Esophagus muscularis mucosa (tissue), 4 donors: ENCODE measurements around the gene SPATA25. TPM values are rescaled to one million over a fixed set of nuclear protein-coding genes. Genes with fewer than 3 reads are reported as not detected.
"Not testable (repeated sequence)": the region's sequence is repeated elsewhere in the genome, so short reads cannot be mapped to it uniquely, and the experiment has no call there.

Experiments
- DNase-seq: peaks from one replicate; pipeline ENCODE4 v3.0.0-alpha.2; 2017; ENCODE audit errors: extremely low spot score
- H3K27ac ChIP-seq, 4 donors: fragments of 200-600 bp; sonication (generic); replicated peaks in 1 of 4; 1 replicate in 3 of 4; 2 replicates in 1 of 4; pipeline ENCODE4 v1.5.1; 2016 to 2019; ENCODE audit warnings: mild to moderate bottlenecking in 1 of 4
- H3K27me3 ChIP-seq, 4 donors: fragments of 200-600 bp; sonication (generic); one replicate each; pipeline versions ENCODE4 v1.5.1 to v1.6.0; 2016 to 2019
- H3K36me3 ChIP-seq, 4 donors: fragments of 200-600 bp; sonication (generic); one replicate each; pipeline ENCODE4 v1.5.1; 2016 to 2019
- H3K4me1 ChIP-seq, 4 donors: fragments of 200-600 bp; sonication (generic); one replicate each; pipeline ENCODE4 v1.5.1; 2016 to 2019
- H3K4me3 ChIP-seq, 4 donors: fragments of 200-600 bp; sonication (generic); 1 replicate in 2 of 4; 2 replicates in 2 of 4; pipeline ENCODE4 v1.5.1; 2016 to 2019; ENCODE audit warnings: mild to moderate bottlenecking in 4 of 4, moderate library complexity in 1 of 4
- H3K9me3 ChIP-seq, 4 donors: fragments of 200-600 bp; sonication (generic); 1 replicate in 3 of 4; 2 replicates in 1 of 4; pipeline ENCODE4 v1.5.1; 2016 to 2019
- CTCF ChIP-seq, 3 experiments: fragments of 200-600 bp in 2 of 3; fragments of 450-650 bp in 1 of 3; sonication (generic) in 2 of 3; IDR thresholded peaks; one replicate each; pipeline ENCODE4 v1.5.1; 2017 to 2019; ENCODE audit warnings: antibody characterized with exemption in 3 of 3, mild to moderate bottlenecking in 2 of 3, moderate library complexity in 1 of 3
- EP300 ChIP-seq: sonication (generic); formaldehyde crosslinking; IDR thresholded peaks from one replicate; pipeline ENCODE4 v1.6.1; 2017; ENCODE audit warnings: antibody characterized with exemption
- POLR2A ChIP-seq: fragments of 450-650 bp; IDR thresholded peaks from one replicate; pipeline ENCODE4 v1.6.1; 2017; ENCODE audit warnings: antibody characterized with exemption, moderate library complexity, mild to moderate bottlenecking, low read depth
- POLR2AphosphoS5 ChIP-seq, 2 donors: sonication (generic); formaldehyde crosslinking; IDR thresholded peaks; one replicate each; pipeline ENCODE4 v1.6.1; 2017; ENCODE audit warnings: antibody characterized with exemption in 2 of 2
- WGBS: methylation state at CpG from one replicate; pipeline ENCODE4 v1.1.5; 2018; 5-methylcytosine and 5-hydroxymethylcytosine counted together
- intact Hi-C: fragments of 100-400 bp; cut with DNase I; formaldehyde crosslinking; loops from one replicate; pipeline ENCODE4 v1.15.1; 2023
- total RNA-seq, 4 donors: library from RNA; depleted of rRNA; stranded (reverse); fragments of >200 nt; gene quantifications; one replicate each; pipeline versions ENCODE4 v1.1.0 to v1.2.1, GENCODE V29; 2016

The SPATA25 gene
- total RNA-seq, 4 donors from 2014 or later: 1.7 to 4.6 (median 3.0) TPM

DNA sequence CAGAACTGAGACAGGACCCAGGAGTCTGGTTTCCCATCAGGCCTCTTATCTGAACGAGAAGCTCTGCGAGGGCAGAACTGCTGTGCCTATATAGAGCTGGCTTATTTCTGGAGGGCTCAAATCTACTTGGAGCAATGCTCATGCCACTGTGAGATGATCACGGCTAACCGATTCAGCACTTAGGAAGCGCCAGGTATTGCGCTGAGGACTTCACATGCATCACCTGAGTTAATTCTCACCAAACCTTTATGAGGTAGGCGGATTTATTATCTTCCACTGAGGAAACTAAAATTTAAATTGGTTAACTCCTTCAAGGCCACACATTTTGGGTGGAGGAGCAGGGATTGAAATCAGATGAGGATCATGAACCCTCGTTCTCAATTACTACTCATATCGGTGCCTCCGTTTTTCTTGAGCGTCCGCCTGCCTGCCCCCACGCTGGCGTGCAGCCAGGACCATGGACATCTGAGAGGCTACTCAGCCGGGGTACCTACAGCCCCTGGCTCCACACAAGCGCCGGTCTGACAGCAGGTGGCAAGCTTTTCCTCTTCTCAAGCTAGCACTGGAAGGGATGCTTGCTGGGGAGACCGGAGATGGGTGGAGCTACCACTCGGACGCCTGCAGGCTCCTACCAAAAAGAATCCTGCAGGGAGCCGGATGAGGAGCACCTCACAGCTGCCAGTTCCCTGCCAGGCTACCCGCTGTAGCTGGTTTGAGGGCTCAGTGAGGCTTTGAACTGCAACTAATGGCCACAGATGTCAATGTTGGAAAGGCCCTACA, 46.0 kb upstream of the SPATA25 start:
- Histone ChIP-seq H3K36me3 (peaks cover 13 to 20% (median 16%) of the 10 kb centered on the region in 4 donors), H3K9me3 (no peaks in the 10 kb centered on the region), H3K4me3 (peak overlapping the region; percentile 92 to 100 (median 100)), H3K27me3 (no peaks in the 10 kb centered on the region), H3K27ac (peak overlapping the region; percentile 100), H3K4me1 (peaks cover 20 to 41% (median 30%) of the 10 kb centered on the region in 4 donors)
- DNase-seq: no peak
- TF ChIP-seq POLR2A: no peak
- TF ChIP-seq CTCF (IDR thresholded peaks at IDR 0.05): peak; percentile 14 to 32 (median 24)
- TF ChIP-seq EP300: no peak
- peak in 1 of 2 donors; percentile 13 for TF ChIP-seq POLR2AphosphoS5 (IDR thresholded peaks at IDR 0.05)
- 21% methylated on average over 18 of the region's 22 CpGs for WGBS
- intact Hi-C loops: loop anchor here (2.0 to 10.0 kb wide), 2 partner anchors 43 to 139 kb away; partner anchors contain the start of genes CTSA, DNTTIP1, NEURL2 and WFDC3

DNA sequence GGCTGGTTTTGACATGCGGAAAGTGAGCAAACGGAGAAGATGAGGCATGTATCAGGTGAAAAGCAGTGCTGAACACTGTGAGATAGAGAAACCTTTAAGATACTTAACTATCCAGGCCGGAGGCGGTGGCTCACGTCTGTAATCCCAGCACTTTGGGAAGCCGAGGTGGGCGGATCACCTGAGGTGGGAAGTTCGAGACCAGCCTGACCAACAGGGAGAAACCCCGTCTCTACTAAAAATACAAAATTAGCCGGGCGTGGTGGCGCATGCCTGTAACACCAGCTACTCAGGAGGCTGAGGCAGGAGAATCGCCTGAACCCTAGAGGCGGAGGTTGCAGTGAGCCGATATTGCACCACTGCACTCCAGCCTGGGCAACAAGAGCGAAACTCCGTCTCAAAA, 44.3 kb upstream of the SPATA25 start:
- H3K27ac ChIP-seq, H3K9me3 ChIP-seq, DNase-seq, H3K4me3 ChIP-seq, H3K27me3 ChIP-seq, H3K36me3 ChIP-seq: not testable (repeated sequence)
- intact Hi-C loops: loop anchor here (10.0 kb wide), 1 partner anchor 137 kb away; the partner anchor contains the start of genes DNTTIP1 and WFDC3
- WGBS: 93% methylated on average over 17 of the region's 17 CpGs
- H3K4me1 ChIP-seq: peaks cover 17 to 27% (median 24%) of the 10 kb centered on the region in 4 donors

DNA sequence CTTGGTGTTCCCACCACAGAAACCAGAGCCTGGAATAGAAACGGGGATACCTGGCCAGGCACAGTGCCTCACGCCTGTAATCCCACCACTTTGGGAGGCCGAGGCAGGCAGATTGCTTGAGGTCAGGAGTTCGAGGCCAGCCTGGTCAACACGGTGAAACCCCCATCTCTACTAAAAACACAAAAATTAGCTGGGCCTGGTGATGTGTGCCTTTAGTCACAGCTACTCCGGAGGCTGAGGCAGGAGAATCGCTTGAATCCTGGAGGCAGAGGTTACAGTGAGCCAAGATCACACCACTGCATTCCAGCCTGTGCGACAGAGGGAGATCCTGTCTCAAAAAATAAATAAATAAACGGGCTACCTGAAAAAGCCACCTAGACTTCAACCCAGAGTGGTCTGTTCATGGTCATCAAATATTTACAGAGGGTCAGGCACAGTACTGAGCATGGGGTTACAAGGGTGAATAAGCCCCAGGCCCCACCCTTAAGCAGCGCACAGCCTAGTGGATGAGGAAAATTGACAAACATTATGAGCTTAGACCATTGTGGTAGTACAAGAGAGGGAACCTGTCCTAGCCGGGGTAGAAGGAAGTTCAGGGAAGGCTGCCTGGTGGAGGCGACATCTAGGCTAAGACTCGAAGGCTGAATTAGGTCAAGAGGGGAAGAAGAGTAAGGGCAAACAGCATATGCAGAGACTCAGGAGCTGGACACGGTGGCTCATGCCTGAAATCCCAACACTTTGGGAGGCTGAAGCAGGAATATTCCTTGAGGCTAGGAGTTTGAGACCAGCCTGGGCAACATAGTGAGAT, 39.9 kb upstream of the SPATA25 start:
- Histone ChIP-seq H3K4me1 (peaks cover 18 to 24% (median 22%) of the 10 kb centered on the region in 4 donors), H3K27ac (no peak overlapping the region), H3K9me3 (no peaks in the 10 kb centered on the region), H3K36me3 (no peaks in the 10 kb centered on the region), H3K27me3 (no peaks in the 10 kb centered on the region), H3K4me3 (no peak overlapping the region)
- WGBS: 78% methylated on average over 14 of the region's 14 CpGs
- no peak for TF ChIP-seq POLR2AphosphoS5 (IDR thresholded peaks at IDR 0.05)
- TF ChIP-seq POLR2A: no peak
- no peak for TF ChIP-seq CTCF (IDR thresholded peaks at IDR 0.05)
- no peak for TF ChIP-seq EP300
- intact Hi-C loops: no loop called here
- DNase-seq: no peak

DNA sequence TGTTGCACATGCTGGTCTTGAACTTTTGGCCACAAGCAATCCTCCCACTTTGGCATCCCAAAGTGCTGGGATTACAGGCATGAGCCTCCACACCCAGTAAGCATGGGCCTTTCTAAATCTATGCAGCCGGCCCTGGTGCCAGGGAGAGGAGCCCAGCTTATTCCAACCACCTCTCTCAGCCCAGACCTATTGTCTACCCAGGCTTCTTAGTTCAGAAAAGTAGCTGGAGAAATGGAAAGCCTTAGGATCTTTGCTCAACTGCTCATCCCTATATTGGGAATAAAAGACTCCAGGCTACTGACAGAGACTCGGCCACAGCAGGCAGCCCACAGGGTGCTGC, 39.3 kb upstream of the SPATA25 start:
- TF ChIP-seq CTCF (IDR thresholded peaks at IDR 0.05): no peak
- TF ChIP-seq POLR2A: no peak
- TF ChIP-seq POLR2AphosphoS5 (IDR thresholded peaks at IDR 0.05): no peak
- no peak for TF ChIP-seq EP300
- no peaks in the 10 kb centered on the region for H3K27me3 ChIP-seq
- 80% methylated on average over 2 of the region's 2 CpGs for WGBS
- intact Hi-C loops: no loop called here
- no peak overlapping the region for H3K27ac ChIP-seq
- H3K4me1 ChIP-seq: peaks cover 18 to 29% (median 27%) of the 10 kb centered on the region in 4 donors
- no peaks in the 10 kb centered on the region for H3K9me3 ChIP-seq
- H3K4me3 ChIP-seq: no peak overlapping the region
- no peaks in the 10 kb centered on the region for H3K36me3 ChIP-seq
- DNase-seq: no peak
